ENCODE results near the gene ABCA13. TPM values are rescaled to one million over a fixed set of nuclear protein-coding genes. Genes with fewer than 3 reads are reported as not detected.

ABCA13 gene
- total RNA-seq, 6 experiments from 2014 or later, result 0.02 to 0.08 (median 0.05) TPM; not detected in 1

DNA sequence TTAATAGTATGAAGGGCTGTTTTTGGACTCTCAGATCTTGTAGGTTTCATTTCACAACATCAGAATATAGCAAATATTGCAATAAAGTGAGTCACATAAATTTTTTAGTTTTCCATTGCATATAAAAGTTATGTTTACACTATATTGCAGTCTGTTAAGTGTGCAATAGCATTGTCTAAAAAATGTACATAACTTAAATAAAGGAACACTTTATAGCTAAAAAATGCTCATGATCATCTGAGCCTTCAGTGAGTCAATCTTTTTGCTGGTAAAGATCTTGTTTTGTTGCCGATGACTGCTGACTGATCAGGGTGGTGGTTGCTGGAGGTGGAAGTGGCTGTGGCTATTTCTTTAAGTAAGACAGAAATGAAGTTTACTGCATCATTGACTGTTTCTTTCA, 42.0 kb downstream of the ABCA13 start:
- Mint-ChIP-seq H3K4me3 (no peak overlapping the region), H3K27ac (no peak overlapping the region), H3K9me3 (no peaks in the 10 kb centered on the region), H3K36me3 (ENCODE audit: low read depth) (no peaks in the 10 kb centered on the region), H3K27me3 (ENCODE audit: insufficient read depth) (no peaks in the 10 kb centered on the region; the same call in 1 of the 2 replicates), H3K4me1 (ENCODE audit: low read depth) (no peaks in the 10 kb centered on the region)
- TF ChIP-seq, protein P1, sequence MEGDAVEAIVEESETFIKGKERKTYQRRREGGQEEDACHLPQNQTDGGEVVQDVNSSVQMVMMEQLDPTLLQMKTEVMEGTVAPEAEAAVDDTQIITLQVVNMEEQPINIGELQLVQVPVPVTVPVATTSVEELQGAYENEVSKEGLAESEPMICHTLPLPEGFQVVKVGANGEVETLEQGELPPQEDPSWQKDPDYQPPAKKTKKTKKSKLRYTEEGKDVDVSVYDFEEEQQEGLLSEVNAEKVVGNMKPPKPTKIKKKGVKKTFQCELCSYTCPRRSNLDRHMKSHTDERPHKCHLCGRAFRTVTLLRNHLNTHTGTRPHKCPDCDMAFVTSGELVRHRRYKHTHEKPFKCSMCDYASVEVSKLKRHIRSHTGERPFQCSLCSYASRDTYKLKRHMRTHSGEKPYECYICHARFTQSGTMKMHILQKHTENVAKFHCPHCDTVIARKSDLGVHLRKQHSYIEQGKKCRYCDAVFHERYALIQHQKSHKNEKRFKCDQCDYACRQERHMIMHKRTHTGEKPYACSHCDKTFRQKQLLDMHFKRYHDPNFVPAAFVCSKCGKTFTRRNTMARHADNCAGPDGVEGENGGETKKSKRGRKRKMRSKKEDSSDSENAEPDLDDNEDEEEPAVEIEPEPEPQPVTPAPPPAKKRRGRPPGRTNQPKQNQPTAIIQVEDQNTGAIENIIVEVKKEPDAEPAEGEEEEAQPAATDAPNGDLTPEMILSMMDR (IDR thresholded peaks at IDR 0.05), result no peak
- no peak for DNase-seq

DNA sequence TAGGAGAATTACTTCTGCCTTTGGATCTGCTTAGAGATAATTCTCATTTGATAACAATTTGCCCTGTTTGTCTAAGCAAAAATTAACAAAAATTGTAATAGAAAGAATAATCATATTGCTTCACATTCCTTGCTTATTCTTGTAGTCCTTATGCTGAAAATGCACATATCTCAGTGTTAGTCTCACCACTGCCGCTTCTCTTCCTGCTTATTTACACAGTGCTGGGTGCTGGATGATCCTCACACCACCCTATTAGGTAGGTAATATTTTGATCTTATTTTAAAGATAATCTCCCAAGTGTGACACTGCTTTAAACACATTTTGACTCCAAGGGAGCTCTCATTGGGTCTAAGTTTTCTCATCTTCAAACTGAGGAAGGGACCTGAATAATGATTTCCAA, 46.0 kb downstream of the ABCA13 start:
- no peak overlapping the region for H3K4me3 Mint-ChIP-seq
- no peaks in the 10 kb centered on the region for H3K27me3 Mint-ChIP-seq (ENCODE audit: insufficient read depth)
- no peaks in the 10 kb centered on the region for H3K4me1 Mint-ChIP-seq (ENCODE audit: low read depth)
- TF ChIP-seq, protein P1 (IDR thresholded peaks at IDR 0.05), result no peak
- DNase-seq, result no peak
- H3K36me3 Mint-ChIP-seq (ENCODE audit: low read depth), result no peaks in the 10 kb centered on the region
- no peak overlapping the region for H3K27ac Mint-ChIP-seq
- no peaks in the 10 kb centered on the region for H3K9me3 Mint-ChIP-seq

DNA sequence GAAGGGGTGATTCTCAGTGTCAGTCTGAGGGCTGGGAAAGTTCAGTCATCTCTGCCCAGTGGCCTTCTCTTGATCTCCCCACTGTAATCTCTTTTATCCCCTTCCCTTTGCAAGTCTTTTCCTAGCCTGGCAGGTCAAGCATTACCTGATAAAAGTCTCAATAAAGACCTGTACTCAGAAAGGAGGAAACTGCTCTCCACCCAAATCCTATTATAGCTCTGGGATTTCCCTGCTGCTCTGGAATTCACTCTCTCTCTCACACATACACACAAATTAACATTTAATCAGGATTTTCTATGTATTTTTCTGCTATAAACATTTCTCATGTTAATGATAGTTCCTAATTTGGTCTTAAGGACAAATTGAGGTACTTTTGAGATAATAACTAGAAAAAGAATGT, 46.5 kb downstream of the ABCA13 start:
- H3K36me3 Mint-ChIP-seq (ENCODE audit: low read depth), result no peaks in the 10 kb centered on the region
- no peaks in the 10 kb centered on the region for H3K4me1 Mint-ChIP-seq (ENCODE audit: low read depth)
- no peaks in the 10 kb centered on the region for H3K9me3 Mint-ChIP-seq
- H3K4me3 Mint-ChIP-seq, result no peak overlapping the region
- TF ChIP-seq, protein P1 (IDR thresholded peaks at IDR 0.05), result no peak
- H3K27ac Mint-ChIP-seq, result no peak overlapping the region
- peaks cover 4% of the 10 kb centered on the region; the same call in 1 of the 2 replicates for H3K27me3 Mint-ChIP-seq (ENCODE audit: insufficient read depth)
- DNase-seq, result no peak

DNA sequence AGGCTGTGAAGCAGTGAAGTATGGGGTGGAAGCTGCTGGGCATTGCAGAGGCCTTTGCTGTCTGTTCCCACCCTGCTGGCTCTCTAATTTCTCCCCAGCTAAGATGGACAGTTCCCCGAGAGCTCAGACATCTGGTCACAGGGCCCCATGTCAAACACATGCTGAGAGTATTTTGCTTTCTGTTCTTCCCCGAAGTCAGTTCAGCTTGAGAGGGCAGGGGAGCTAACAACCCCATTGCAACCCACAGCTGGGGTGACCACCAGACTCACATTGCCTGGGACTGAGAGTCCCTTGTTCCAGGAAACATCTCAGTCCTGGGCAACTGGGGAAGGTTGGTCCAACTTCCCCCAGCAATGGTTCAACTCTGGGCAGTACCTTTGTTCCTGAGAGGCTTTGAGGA, 52.8 kb downstream of the ABCA13 start:
- TF ChIP-seq, protein P1 (IDR thresholded peaks at IDR 0.05), result no peak
- Mint-ChIP-seq H3K4me1 (ENCODE audit: low read depth) (no peaks in the 10 kb centered on the region), H3K9me3 (no peaks in the 10 kb centered on the region), H3K27me3 (ENCODE audit: insufficient read depth) (peaks cover 11% of the 10 kb centered on the region), H3K36me3 (ENCODE audit: low read depth) (no peaks in the 10 kb centered on the region), H3K4me3 (no peak overlapping the region), H3K27ac (no peak overlapping the region)
- no peak for DNase-seq

DNA sequence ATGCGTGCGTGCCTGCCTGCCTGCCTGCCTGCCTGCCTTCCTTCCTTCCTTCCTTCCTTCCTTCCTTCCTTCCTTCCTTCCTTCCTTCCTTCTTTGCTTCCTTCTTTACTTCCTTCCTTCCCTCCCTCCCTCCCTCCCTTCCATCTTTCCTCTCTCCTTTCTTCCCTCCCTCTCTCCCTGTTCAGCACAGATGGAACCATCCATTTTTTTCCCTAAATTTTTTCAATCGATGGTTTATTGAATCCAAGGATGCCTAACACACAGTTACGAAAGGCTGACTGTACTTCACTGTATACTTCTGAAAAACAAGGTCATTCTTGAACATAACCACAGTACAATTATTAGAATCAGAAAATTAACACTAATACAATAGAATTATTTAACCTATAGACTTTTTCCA, 53.8 kb downstream of the ABCA13 start:
- TF ChIP-seq, protein P1 (IDR thresholded peaks at IDR 0.05), result no peak
- peaks cover 11% of the 10 kb centered on the region for H3K27me3 Mint-ChIP-seq (ENCODE audit: insufficient read depth)
- H3K4me3 Mint-ChIP-seq, result no peak overlapping the region
- H3K36me3 Mint-ChIP-seq (ENCODE audit: low read depth), result no peaks in the 10 kb centered on the region
- H3K27ac Mint-ChIP-seq, result no peak overlapping the region
- no peaks in the 10 kb centered on the region for H3K4me1 Mint-ChIP-seq (ENCODE audit: low read depth)
- H3K9me3 Mint-ChIP-seq, result no peaks in the 10 kb centered on the region
- DNase-seq, result no peak

DNA sequence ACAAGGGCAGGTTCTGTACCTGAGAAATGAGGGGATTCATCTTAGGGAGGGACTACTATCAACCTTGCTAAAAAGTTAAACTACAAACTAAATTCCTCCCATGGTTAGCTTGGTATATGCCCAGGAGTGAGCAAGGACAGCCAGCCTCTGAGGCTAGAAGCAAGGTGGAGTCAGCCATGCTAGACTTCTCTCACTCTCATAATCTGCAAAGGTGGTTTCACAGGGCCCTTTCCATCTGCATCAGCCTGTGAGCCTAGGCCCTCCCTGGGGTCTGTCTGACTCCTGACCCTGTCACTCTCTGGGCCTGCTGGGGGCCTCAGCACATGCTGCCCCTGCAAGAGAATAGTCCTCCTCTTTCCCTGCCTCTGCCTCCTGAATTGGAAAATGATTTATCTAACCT, 66.1 kb downstream of the ABCA13 start:
- no peaks in the 10 kb centered on the region; the same call in 1 of the 2 replicates for H3K9me3 Mint-ChIP-seq
- no peaks in the 10 kb centered on the region; the same call in 1 of the 2 replicates for H3K27me3 Mint-ChIP-seq (ENCODE audit: insufficient read depth)
- no peak overlapping the region for H3K4me3 Mint-ChIP-seq
- no peak for DNase-seq
- H3K36me3 Mint-ChIP-seq (ENCODE audit: low read depth), result no peaks in the 10 kb centered on the region
- no peaks in the 10 kb centered on the region for H3K4me1 Mint-ChIP-seq (ENCODE audit: low read depth)
- H3K27ac Mint-ChIP-seq, result no peak overlapping the region
- TF ChIP-seq, protein P1 (IDR thresholded peaks at IDR 0.05), result no peak
